Thymus (tissue), 11 donors: ENCODE data around the gene STN1. TPM values are rescaled to one million over a fixed set of nuclear protein-coding genes. Genes with fewer than 3 reads are reported as not detected.

Experiments
- DNase-seq, 9 donors: peaks; one replicate each; pipeline ENCODE4 v3.0.0-alpha.2; 2013; ENCODE audit warnings: low spot score in 9 of 9, low read depth in 6 of 9, missing footprints in 1 of 9
- H3K27ac ChIP-seq, 2 donors: one replicate each; pipeline ENCODE4 v1.5.1; 2013; ENCODE audit warnings: control low read depth in 1 of 2, low read depth in 1 of 2, low read length in 1 of 2, mild to moderate bottlenecking in 1 of 2, moderate library complexity in 1 of 2
- H3K27me3 ChIP-seq, 2 donors: one replicate each; pipeline ENCODE4 v1.5.1; 2013; ENCODE audit warnings: low read length in 1 of 2; ENCODE audit not compliant: control insufficient read depth in 2 of 2, insufficient read depth in 1 of 2
- H3K36me3 ChIP-seq, 2 donors: one replicate each; pipeline ENCODE4 v1.5.1; 2013; ENCODE audit warnings: low read length in 1 of 2, mild to moderate bottlenecking in 1 of 2, moderate library complexity in 1 of 2; ENCODE audit not compliant: control insufficient read depth in 2 of 2, insufficient read depth in 2 of 2
- H3K4me1 ChIP-seq, 2 donors: one replicate each; pipeline ENCODE4 v1.5.1; 2013; ENCODE audit warnings: low read length in 2 of 2; ENCODE audit not compliant: control insufficient read depth in 2 of 2, insufficient read depth in 2 of 2
- H3K4me3 ChIP-seq, 2 donors: one replicate each; pipeline ENCODE4 v1.5.1; 2013; ENCODE audit warnings: low read length in 2 of 2, control low read depth in 1 of 2, mild to moderate bottlenecking in 1 of 2
- H3K9me3 ChIP-seq, 2 donors: one replicate each; pipeline ENCODE4 v1.5.1; 2013; ENCODE audit warnings: low read length in 1 of 2, mild to moderate bottlenecking in 1 of 2; ENCODE audit not compliant: control insufficient read depth in 2 of 2, insufficient read depth in 1 of 2
- WGBS: extraction: QIAGEN DNeasy Blood & Tissue Kit; methylation state at CpG from one replicate; pipeline ENCODE4 v1.1.7; 2013; 5-methylcytosine and 5-hydroxymethylcytosine counted together
- polyA plus RNA-seq: library from polyadenylated mRNA; stranded (reverse); fragments of 200-250 nt; gene quantifications from one replicate; pipeline ENCODE4 v1.2.3, GENCODE V29; 2013
- total RNA-seq: library from RNA; stranded (reverse); fragments of 120-200 nt; gene quantifications from one replicate; pipeline ENCODE4 v1.2.4, GENCODE V29; 2013
- donor health status: healthy.

Gene STN1
- total and polyA plus RNA-seq, 2 donors, result 25.0 to 34.8 TPM

DNA sequence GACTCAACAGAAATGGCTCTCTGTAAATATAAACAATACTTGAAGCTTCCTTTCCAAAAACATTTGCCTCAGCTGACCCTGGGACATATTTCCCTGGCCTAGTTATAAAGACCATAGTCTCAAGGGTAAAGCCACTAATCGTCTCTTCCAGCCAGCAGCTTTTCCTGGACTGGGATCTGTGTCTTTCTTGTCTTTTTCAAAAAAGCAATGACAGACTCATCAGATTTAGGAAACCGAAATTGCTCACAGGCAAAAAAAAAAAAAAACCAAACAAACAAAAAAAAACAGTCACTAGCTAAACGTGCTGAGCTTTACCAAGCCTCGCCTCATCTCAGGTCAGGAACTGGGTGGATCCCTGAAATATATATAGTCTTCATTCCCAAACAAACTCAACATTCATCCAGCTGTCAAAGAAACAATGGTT lies 23.5 kb downstream of the STN1 start:
- H3K36me3 ChIP-seq, result peaks cover 27 to 47% of the 10 kb centered on the region in 2 donors
- peak overlapping the region; percentile 22 to 55 for H3K27ac ChIP-seq
- no peaks in the 10 kb centered on the region for H3K9me3 ChIP-seq
- WGBS, result 88% methylated on average over 4 of the region's 4 CpGs
- no peak overlapping the region for H3K4me3 ChIP-seq
- DNase-seq, result no peak
- H3K4me1 ChIP-seq, result peaks cover 3 to 7% of the 10 kb centered on the region in 2 donors
- H3K27me3 ChIP-seq, result no peaks in the 10 kb centered on the region

DNA sequence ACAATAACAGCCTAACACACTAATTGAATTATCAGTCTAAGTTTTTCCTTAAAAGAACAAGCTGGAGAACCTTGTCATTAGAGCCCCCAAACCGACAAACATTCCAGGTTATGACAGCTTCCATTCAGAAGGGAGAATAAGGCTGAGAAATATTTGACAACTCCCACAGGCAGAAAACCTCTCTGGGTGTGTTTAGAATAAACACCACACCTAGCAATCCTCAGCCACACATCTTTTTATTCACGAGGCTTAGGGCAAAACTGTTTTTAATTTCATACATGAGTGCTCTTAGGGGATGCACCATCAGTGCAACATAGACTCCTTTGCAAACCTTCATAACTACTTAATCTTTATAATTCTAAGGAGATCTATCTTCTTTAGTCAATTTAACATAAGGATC lies 24.2 kb downstream of the STN1 start:
- no peak for DNase-seq
- Histone ChIP-seq H3K27ac (peak overlapping the region in 1 of 2 donors; percentile 22), H3K27me3 (no peaks in the 10 kb centered on the region), H3K9me3 (no peaks in the 10 kb centered on the region), H3K4me1 (peaks cover 3 to 8% of the 10 kb centered on the region in 2 donors), H3K4me3 (no peak overlapping the region), H3K36me3 (peaks cover 21 to 43% of the 10 kb centered on the region in 2 donors)
- 93% methylated on average over 2 of the region's 2 CpGs for WGBS

DNA sequence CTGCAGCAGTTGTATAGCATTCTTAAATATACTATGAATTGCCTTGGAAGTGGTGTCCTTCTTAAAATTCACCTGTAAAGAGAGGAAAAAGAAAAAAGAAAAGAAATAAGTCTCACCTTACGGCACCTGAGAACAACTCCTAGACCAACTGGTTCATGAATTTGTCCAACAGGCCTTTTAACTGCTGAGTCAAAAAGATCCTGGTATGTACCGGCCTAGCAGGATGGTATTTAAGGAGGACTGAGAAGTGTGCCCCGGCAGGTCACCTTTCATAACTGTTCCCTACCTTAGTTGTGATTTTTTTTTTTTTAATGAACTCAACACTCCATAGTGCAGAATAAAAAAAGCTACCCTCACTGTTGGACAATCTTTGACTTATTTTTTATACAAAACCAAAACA lies 25.8 kb downstream of the STN1 start:
- H3K27ac ChIP-seq, result no peak overlapping the region
- no peak overlapping the region for H3K4me3 ChIP-seq
- H3K4me1 ChIP-seq, result peaks cover 3 to 14% of the 10 kb centered on the region in 2 donors
- H3K27me3 ChIP-seq, result no peaks in the 10 kb centered on the region
- 98% methylated on average over 3 of the region's 3 CpGs for WGBS
- peaks cover 15 to 36% of the 10 kb centered on the region in 2 donors for H3K36me3 ChIP-seq
- no peaks in the 10 kb centered on the region for H3K9me3 ChIP-seq
- DNase-seq, result no peak

DNA sequence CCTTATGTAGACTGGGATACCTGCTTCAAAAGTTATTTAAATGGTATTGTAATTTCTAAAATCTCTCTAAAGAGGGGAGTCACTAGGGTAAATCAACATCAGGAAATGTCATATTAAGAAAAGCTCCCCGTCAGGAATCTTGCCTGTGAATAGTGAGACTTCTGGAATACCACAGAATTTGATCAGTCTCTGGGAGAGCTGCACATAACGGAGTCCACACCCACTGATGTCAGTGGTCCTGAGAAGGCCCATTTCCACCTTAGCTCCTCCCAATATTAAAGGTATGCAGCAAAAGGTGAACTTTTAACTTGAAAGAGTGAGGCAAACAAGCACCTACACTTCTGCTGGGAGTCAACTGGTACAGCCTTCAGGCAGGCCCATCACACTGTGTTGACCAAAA lies 27.3 kb downstream of the STN1 start:
- DNase-seq, result no peak
- Histone ChIP-seq H3K27ac (peak overlapping the region in 1 of 2 donors; percentile 76), H3K4me1 (peaks cover 3 to 14% of the 10 kb centered on the region in 2 donors), H3K9me3 (no peaks in the 10 kb centered on the region), H3K27me3 (no peaks in the 10 kb centered on the region), H3K4me3 (no peak overlapping the region), H3K36me3 (peaks cover 14 to 36% of the 10 kb centered on the region in 2 donors)
- 95% methylated on average over 2 of the region's 2 CpGs for WGBS

DNA sequence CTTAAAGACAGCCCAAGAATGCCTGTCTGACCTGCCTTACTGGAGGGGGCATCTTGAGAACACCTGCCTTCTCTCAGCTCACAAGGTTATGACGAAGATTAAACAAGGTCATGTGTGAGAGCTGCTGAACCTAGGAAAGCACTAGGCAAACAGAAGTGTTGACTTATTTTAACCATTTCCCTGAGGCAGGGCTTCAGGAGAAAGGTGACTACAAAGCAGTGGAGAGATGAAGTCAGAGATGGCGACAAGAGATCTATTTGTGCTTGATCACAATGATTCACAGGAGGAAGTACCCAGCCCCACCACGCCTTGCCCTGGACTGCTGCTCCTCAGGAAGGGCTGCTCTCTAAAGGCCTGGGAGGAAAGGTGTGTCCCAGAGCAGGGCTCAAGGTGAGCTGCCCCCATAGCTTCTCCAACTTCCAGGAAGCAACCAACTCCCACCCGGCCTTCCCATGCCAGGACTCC lies 27.8 kb downstream of the STN1 start:
- H3K27me3 ChIP-seq, result no peaks in the 10 kb centered on the region
- H3K9me3 ChIP-seq, result no peaks in the 10 kb centered on the region
- peaks cover 3 to 14% of the 10 kb centered on the region in 2 donors for H3K4me1 ChIP-seq
- no peak overlapping the region for H3K4me3 ChIP-seq
- H3K36me3 ChIP-seq, result peaks cover 15 to 35% of the 10 kb centered on the region in 2 donors
- peak in 2 of 9 donors; percentile 28 to 35 for DNase-seq
- peak overlapping the region; percentile 15 to 76 for H3K27ac ChIP-seq
- 90% methylated on average over 4 of the region's 4 CpGs for WGBS

DNA sequence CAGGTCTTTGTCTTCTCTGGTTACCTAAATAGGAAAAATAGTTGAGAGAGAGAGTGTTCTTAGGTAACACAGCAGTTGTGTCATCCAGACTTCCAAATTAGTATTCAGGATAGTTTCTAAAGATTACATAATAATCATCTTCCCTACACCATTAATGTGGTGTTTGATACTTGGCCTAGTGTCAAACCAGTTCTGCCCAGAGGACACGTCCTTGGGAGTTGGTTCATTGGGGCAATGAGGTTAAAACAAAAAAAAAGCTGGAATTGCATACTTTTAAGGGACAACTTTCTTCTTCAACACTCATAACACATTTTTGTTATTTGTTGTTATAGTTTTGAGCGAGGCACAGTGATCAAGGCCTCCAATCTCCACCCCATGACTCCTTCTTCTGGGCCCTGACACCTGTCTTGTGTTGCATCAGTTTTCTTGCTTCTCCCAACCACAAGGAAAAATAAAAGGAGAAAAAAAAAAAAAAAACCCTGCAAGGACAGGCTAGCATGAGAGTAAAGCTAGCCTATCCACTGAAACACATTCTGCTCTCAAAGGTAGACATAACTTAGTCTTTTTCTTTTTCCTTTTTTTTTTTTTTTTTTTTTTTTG lies 28.8 kb downstream of the STN1 start:
- no peaks in the 10 kb centered on the region for H3K9me3 ChIP-seq
- no peak overlapping the region for H3K27ac ChIP-seq
- DNase-seq, result no peak
- H3K4me3 ChIP-seq, result no peak overlapping the region
- H3K27me3 ChIP-seq, result no peaks in the 10 kb centered on the region
- peaks cover 3 to 14% of the 10 kb centered on the region in 2 donors for H3K4me1 ChIP-seq
- 95% methylated on average over 2 of the region's 2 CpGs for WGBS
- peaks cover 23 to 44% of the 10 kb centered on the region in 2 donors for H3K36me3 ChIP-seq

DNA sequence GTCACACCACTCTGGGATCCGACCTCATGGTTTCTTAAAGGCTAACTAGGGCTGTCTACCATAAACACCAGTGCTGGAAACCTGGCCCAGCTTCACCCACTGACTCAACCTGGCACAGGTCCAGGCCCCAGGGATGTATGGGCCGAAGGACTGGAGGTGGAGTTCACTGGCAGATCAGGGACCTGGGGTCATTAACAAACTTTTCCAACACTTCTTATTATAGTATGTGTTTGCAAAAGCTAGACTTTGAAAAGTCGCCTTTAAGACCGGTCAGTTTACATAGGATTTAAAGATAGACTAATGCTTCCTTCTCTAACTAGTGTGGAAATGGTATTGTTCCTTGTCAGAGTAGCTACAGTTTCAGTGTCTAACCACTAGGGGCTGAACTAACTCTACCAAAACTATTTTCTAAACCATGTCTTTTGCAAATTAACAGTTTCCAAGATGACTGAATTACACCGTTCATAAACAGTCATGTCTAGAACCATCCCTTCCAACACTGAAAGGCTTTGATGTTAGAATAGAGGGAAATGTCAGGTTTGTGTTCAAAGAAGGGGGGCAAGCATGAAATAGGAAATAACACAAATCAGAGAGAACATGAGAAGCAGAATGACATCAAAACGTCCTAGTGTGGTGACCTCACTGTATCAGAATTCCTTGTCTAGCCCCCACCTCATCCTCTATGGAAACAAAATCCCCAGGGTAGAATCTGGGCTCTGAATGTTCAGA lies 29.7 kb downstream of the STN1 start:
- Histone ChIP-seq H3K9me3 (no peaks in the 10 kb centered on the region), H3K27ac (no peak overlapping the region), H3K4me1 (peaks cover 3 to 14% of the 10 kb centered on the region in 2 donors), H3K4me3 (no peak overlapping the region), H3K36me3 (peaks cover 23 to 42% of the 10 kb centered on the region in 2 donors), H3K27me3 (no peaks in the 10 kb centered on the region)
- peak in 6 of 9 donors; percentile 41 to 76 (median 60) for DNase-seq
- WGBS, result 52% methylated on average over 6 of the region's 6 CpGs

DNA sequence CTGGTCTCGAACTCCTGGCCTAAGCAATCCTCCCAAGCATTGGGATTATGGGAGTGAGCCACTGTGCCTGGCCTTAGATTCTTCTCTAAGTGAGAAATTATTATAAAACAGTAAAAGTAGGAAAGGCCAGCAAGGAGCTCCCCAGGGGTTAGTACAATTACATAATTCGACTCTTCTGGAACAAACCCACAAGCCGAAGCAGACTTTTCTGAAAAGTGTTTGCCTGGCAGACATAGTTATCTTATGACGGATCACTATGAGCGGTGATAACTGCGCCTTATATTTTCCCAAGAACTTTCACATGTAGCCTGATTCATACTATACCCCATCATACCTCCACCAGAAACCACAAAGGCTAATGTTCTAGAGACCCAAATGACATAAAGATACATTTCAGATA lies 32.4 kb downstream of the STN1 start:
- Histone ChIP-seq H3K4me1 (peaks cover 3 to 14% of the 10 kb centered on the region in 2 donors), H3K27ac (no peak overlapping the region), H3K9me3 (no peaks in the 10 kb centered on the region), H3K27me3 (no peaks in the 10 kb centered on the region), H3K4me3 (no peak overlapping the region), H3K36me3 (peaks cover 38 to 60% of the 10 kb centered on the region in 2 donors)
- DNase-seq, result no peak
- WGBS, result 97% methylated on average over 6 of the region's 6 CpGs

- DNase-seq, result peak in 4 of 9 donors; percentile 11 to 58 (median 34)
- Histone ChIP-seq H3K4me1 (peaks cover 0 to 7% of the 10 kb centered on the region in 2 donors), H3K27me3 (no peaks in the 10 kb centered on the region), H3K27ac (no peak overlapping the region), H3K4me3 (no peak overlapping the region), H3K36me3 (peaks cover 46 to 65% of the 10 kb centered on the region in 2 donors), H3K9me3 (no peaks in the 10 kb centered on the region)
- WGBS, result 88% methylated on average over 3 of the region's 3 CpGs
Observed at GRCh38 chr10:103884681-103885139, 33.3 kb downstream of the STN1 start.
